ENCODE results near the gene TNFAIP8L3.
"Not testable (repeated sequence)": the region's sequence is repeated elsewhere in the genome, so short reads cannot be mapped to it uniquely, and the experiment has no call there.

TNFAIP8L3 gene

GRCh38 chr15:51126842-51127241 lies 32.1 kb upstream of the TNFAIP8L3 start:
- Histone ChIP-seq H3K27ac (ENCODE audit: low read depth, low read length) (no peak overlapping the region), H3K9me2 (replicated peaks; ENCODE audit: insufficient read depth, low read length) (no peaks in the 10 kb centered on the region), H3K4me2 (ENCODE audit: low read depth, low read length, poor library complexity, severe bottlenecking) (no peak overlapping the region), H3K4me3 (ENCODE audit: insufficient read depth, low read length, poor library complexity, severe bottlenecking) (no peak overlapping the region), H3K9ac (ENCODE audit: low read length) (no peak overlapping the region), H3K79me2 (ENCODE audit: insufficient read depth, low read length) (no peaks in the 10 kb centered on the region), H3K9me3 (ENCODE audit: insufficient read depth, low read length) (no peaks in the 10 kb centered on the region), H2AFZ (ENCODE audit: low read depth, low read length, severe bottlenecking) (no peak overlapping the region), H3K36me3 (ENCODE audit: low read length) (no peaks in the 10 kb centered on the region), H4K20me1 (ENCODE audit: low read depth, low read length) (no peaks in the 10 kb centered on the region), H3F3A (ENCODE audit: insufficient read depth) (no peaks in the 10 kb centered on the region), H3K27me3 (ENCODE audit: low read length) (no peaks in the 10 kb centered on the region)
- no peak for TF ChIP-seq EZH2phosphoT487 (conservative IDR thresholded peaks at IDR 0.05; ENCODE audit: low read length)
- no peak for TF ChIP-seq CTCF (IDR thresholded peaks at IDR 0.05; ENCODE audit: insufficient read depth, low read length, poor library complexity, severe bottlenecking)

- not testable (repeated sequence) for H3K36me3 ChIP-seq (ENCODE audit: low read length); H3K4me3 ChIP-seq (ENCODE audit: insufficient read depth, low read length, poor library complexity, severe bottlenecking); H2AFZ ChIP-seq (ENCODE audit: low read depth, low read length, severe bottlenecking); H3K9me3 ChIP-seq (ENCODE audit: insufficient read depth, low read length); H3K27me3 ChIP-seq (ENCODE audit: low read length); H3F3A ChIP-seq (ENCODE audit: insufficient read depth); H3K9me2 ChIP-seq (replicated peaks; ENCODE audit: insufficient read depth, low read length); H4K20me1 ChIP-seq (ENCODE audit: low read depth, low read length); H3K27ac ChIP-seq (ENCODE audit: low read depth, low read length); H3K4me2 ChIP-seq (ENCODE audit: low read depth, low read length, poor library complexity, severe bottlenecking); H3K9ac ChIP-seq (ENCODE audit: low read length); H3K79me2 ChIP-seq (ENCODE audit: insufficient read depth, low read length)
These were observed 28.3 kb upstream of the TNFAIP8L3 start for GRCh38 chr15:51123002-51123401.

- no peak overlapping the region for H3K27ac ChIP-seq (ENCODE audit: low read depth, low read length)
- H3K27me3 ChIP-seq (ENCODE audit: low read length), result no peaks in the 10 kb centered on the region
- no peaks in the 10 kb centered on the region for H3K9me3 ChIP-seq (ENCODE audit: insufficient read depth, low read length)
- H3K9me2 ChIP-seq (replicated peaks; ENCODE audit: insufficient read depth, low read length), result no peaks in the 10 kb centered on the region
- no peak overlapping the region for H3K4me2 ChIP-seq (ENCODE audit: low read depth, low read length, poor library complexity, severe bottlenecking)
- no peaks in the 10 kb centered on the region for H3K36me3 ChIP-seq (ENCODE audit: low read length)
- TF ChIP-seq EZH2phosphoT487 (conservative IDR thresholded peaks at IDR 0.05; ENCODE audit: low read length) (no peak), CTCF (IDR thresholded peaks at IDR 0.05; ENCODE audit: insufficient read depth, low read length, poor library complexity, severe bottlenecking) (no peak)
- H3F3A ChIP-seq (ENCODE audit: insufficient read depth), result no peaks in the 10 kb centered on the region
- H3K9ac ChIP-seq (ENCODE audit: low read length), result no peak overlapping the region
- H3K79me2 ChIP-seq (ENCODE audit: insufficient read depth, low read length), result no peaks in the 10 kb centered on the region
- no peak overlapping the region for H3K4me3 ChIP-seq (ENCODE audit: insufficient read depth, low read length, poor library complexity, severe bottlenecking)
- no peaks in the 10 kb centered on the region for H4K20me1 ChIP-seq (ENCODE audit: low read depth, low read length)
- no peak overlapping the region for H2AFZ ChIP-seq (ENCODE audit: low read depth, low read length, severe bottlenecking)
These were observed 27.0 kb upstream of the TNFAIP8L3 start for GRCh38 chr15:51121631-51122225.

GRCh38 chr15:51121118-51121517 lies 26.4 kb upstream of the TNFAIP8L3 start:
- TF ChIP-seq EZH2phosphoT487 (conservative IDR thresholded peaks at IDR 0.05; ENCODE audit: low read length) (no peak), CTCF (IDR thresholded peaks at IDR 0.05; ENCODE audit: insufficient read depth, low read length, poor library complexity, severe bottlenecking) (no peak)
- Histone ChIP-seq H3K9ac (ENCODE audit: low read length) (no peak overlapping the region), H3K36me3 (ENCODE audit: low read length) (no peaks in the 10 kb centered on the region), H2AFZ (ENCODE audit: low read depth, low read length, severe bottlenecking) (no peak overlapping the region), H3K27me3 (ENCODE audit: low read length) (no peaks in the 10 kb centered on the region), H3K4me2 (ENCODE audit: low read depth, low read length, poor library complexity, severe bottlenecking) (no peak overlapping the region), H3K4me3 (ENCODE audit: insufficient read depth, low read length, poor library complexity, severe bottlenecking) (no peak overlapping the region), H3F3A (ENCODE audit: insufficient read depth) (no peaks in the 10 kb centered on the region), H4K20me1 (ENCODE audit: low read depth, low read length) (no peaks in the 10 kb centered on the region), H3K9me2 (replicated peaks; ENCODE audit: insufficient read depth, low read length) (no peaks in the 10 kb centered on the region), H3K79me2 (ENCODE audit: insufficient read depth, low read length) (no peaks in the 10 kb centered on the region), H3K9me3 (ENCODE audit: insufficient read depth, low read length) (no peaks in the 10 kb centered on the region), H3K27ac (ENCODE audit: low read depth, low read length) (no peak overlapping the region)

All from SU-DHL-6 (cell line).